ENCODE data around the gene USP17L26. TPM values are rescaled to one million over a fixed set of nuclear protein-coding genes. Genes with fewer than 3 reads are reported as not detected.
"Not testable (repeated sequence)": the region's sequence is repeated elsewhere in the genome, so short reads cannot be mapped to it uniquely, and the experiment has no call there.

USP17L26 gene
- not detected in 2 replicates for total RNA-seq

- intact Hi-C loops (cut with micrococcal nuclease) = not testable (repeated sequence)
Observed at GRCh38 chr4:9334358-9334757, at the start of gene USP17L26. USP17L26 (plus strand) TSS chr4:9334658; CDS start chr4:9334658, 0 bp downstream.

GRCh38 chr4:9324191-9324590 lies 10.3 kb upstream of the USP17L26 start:
- intact Hi-C loops (cut with micrococcal nuclease) = not testable (repeated sequence)

- intact Hi-C loops (cut with micrococcal nuclease) = not testable (repeated sequence)
Observed at GRCh38 chr4:9324865-9325264, 9.6 kb upstream of the USP17L26 start, which contains the start of gene USP17L24. USP17L24 (plus strand) TSS chr4:9325165; CDS start chr4:9325165, 0 bp downstream.

- intact Hi-C loops (cut with micrococcal nuclease) = not testable (repeated sequence)
Observed at GRCh38 chr4:9329611-9330010, 4.8 kb upstream of the USP17L26 start, which contains the start of gene USP17L25. USP17L25 (plus strand) TSS chr4:9329911; CDS start chr4:9329911, 0 bp downstream.

- intact Hi-C loops (cut with micrococcal nuclease) = not testable (repeated sequence)
Observed at GRCh38 chr4:9339103-9339502, 4.6 kb downstream of the USP17L26 start, which contains the start of gene USP17L5. USP17L5 (plus strand) TSS chr4:9339403; CDS start chr4:9339403, 0 bp downstream.

- intact Hi-C loops (cut with micrococcal nuclease) = not testable (repeated sequence)
Observed at GRCh38 chr4:9343848-9344247, 9.4 kb downstream of the USP17L26 start, which contains the start of gene USP17L27. USP17L27 (plus strand) TSS chr4:9344148; CDS start chr4:9344148, 0 bp downstream.

- intact Hi-C loops (cut with micrococcal nuclease) = not testable (repeated sequence)
Observed at GRCh38 chr4:9348593-9348992, 14.1 kb downstream of the USP17L26 start, which contains the start of gene USP17L28. USP17L28 (plus strand) TSS chr4:9348893; CDS start chr4:9348893, 0 bp downstream.

GRCh38 chr4:9350866-9351265 lies 16.4 kb downstream of the USP17L26 start:
- intact Hi-C loops (cut with micrococcal nuclease) = not testable (repeated sequence)

- intact Hi-C loops (cut with micrococcal nuclease) = not testable (repeated sequence)
Observed at GRCh38 chr4:9353338-9353737, 18.9 kb downstream of the USP17L26 start, which contains the start of gene USP17L29. USP17L29 (plus strand) TSS chr4:9353638; CDS start chr4:9353638, 0 bp downstream.

GRCh38 chr4:9362829-9363228 lies 28.4 kb downstream of the USP17L26 start, which contains the start of gene USP17L30:
USP17L30 (plus strand) TSS chr4:9363129; CDS start chr4:9363129, 0 bp downstream.
- intact Hi-C loops (cut with micrococcal nuclease) = not testable (repeated sequence)

- intact Hi-C loops (cut with micrococcal nuclease) = not testable (repeated sequence)
Observed at GRCh38 chr4:9379881-9380280, 45.4 kb downstream of the USP17L26 start.

GRCh38 chr4:9381012-9381534 lies 46.6 kb downstream of the USP17L26 start:
- intact Hi-C loops (cut with micrococcal nuclease) = not testable (repeated sequence)

GRCh38 chr4:9384126-9384525 lies 49.7 kb downstream of the USP17L26 start:
- intact Hi-C loops (cut with micrococcal nuclease) = no loop called here

Other genes with a start within 250 kb of the USP17L26 start
- not detected in 2 replicates for gene FAM90A26, start 164.2 kb upstream of the USP17L26 start, total RNA-seq
- not detected in 2 replicates for gene USP17L10, start 124.0 kb upstream of the USP17L26 start, total RNA-seq
- not detected in 2 replicates for gene USP17L11, start 119.3 kb upstream of the USP17L26 start, total RNA-seq
- gene USP17L12, start 114.5 kb upstream of the USP17L26 start, total RNA-seq = not detected in 2 replicates
- gene USP17L13, start 109.8 kb upstream of the USP17L26 start, total RNA-seq = not detected in 2 replicates
- gene USP17L15, start 100.3 kb upstream of the USP17L26 start, total RNA-seq = not detected in 2 replicates
- gene USP17L17, start 90.8 kb upstream of the USP17L26 start, total RNA-seq = not detected in 2 replicates
- not detected in 2 replicates for gene USP17L18, start 86.0 kb upstream of the USP17L26 start, total RNA-seq
- gene USP17L19, start 81.3 kb upstream of the USP17L26 start, total RNA-seq = not detected in 2 replicates
- not detected in 2 replicates for gene USP17L20, start 76.5 kb upstream of the USP17L26 start, total RNA-seq
- not detected in 2 replicates for gene USP17L21, start 71.8 kb upstream of the USP17L26 start, total RNA-seq
- not detected in 2 replicates for gene USP17L22, start 67.0 kb upstream of the USP17L26 start, total RNA-seq
- gene USP17L24, start 9.5 kb upstream of the USP17L26 start, total RNA-seq = not detected in 2 replicates
- gene USP17L25, start 4.7 kb upstream of the USP17L26 start, total RNA-seq = not detected in 2 replicates
- gene USP17L5, start 4.7 kb downstream of the USP17L26 start, total RNA-seq = not detected in 2 replicates
- gene USP17L27, start 9.5 kb downstream of the USP17L26 start, total RNA-seq = not detected in 2 replicates
- gene USP17L28, start 14.2 kb downstream of the USP17L26 start, total RNA-seq = not detected in 2 replicates
- not detected in 2 replicates for gene USP17L29, start 19.0 kb downstream of the USP17L26 start, total RNA-seq
- gene USP17L30, start 28.5 kb downstream of the USP17L26 start, total RNA-seq = not detected in 2 replicates
- gene DEFB131A, start 109.8 kb downstream of the USP17L26 start, total RNA-seq = not detected in 2 replicates

All from T-helper 1 cell treated with Interleukin-12 subunit alpha and Interleukin-12 subunit beta and Interleukin-4 antibody, amounts not matched to agents 30 ng/mL and 1 ng/mL, for 36 hours (primary cell).